HepG2 (cell line): ENCODE data around the gene DNAJC2. TPM values are rescaled to one million over a fixed set of nuclear protein-coding genes. Genes with fewer than 3 reads are reported as not detected.
A peak's percentile ranks its signal among the peaks of the same experiment; 100 is the strongest.

Source experiments
- CTCF ChIP-seq: sonication (generic); formaldehyde crosslinking; IDR thresholded peaks from 2 replicates; pipeline ENCODE4 v1.5.0; 2020; ENCODE audit warnings: mild to moderate bottlenecking, missing genetic modification reagents, moderate library complexity
- ETV5 ChIP-seq: IDR thresholded peaks from 2 replicates; pipeline ENCODE4 v1.6.1; 2018; ENCODE audit warnings: missing biosample characterization, missing genetic modification reagents, inconsistent platforms, borderline replicate concordance
- FOXK1 ChIP-seq: sonication (generic); formaldehyde crosslinking; IDR thresholded peaks from 2 replicates; pipeline ENCODE4 v1.4.0; 2020; ENCODE audit warnings: low read depth, missing genetic modification reagents, borderline replicate concordance
- GLI4 ChIP-seq: sonication (generic); formaldehyde crosslinking; IDR thresholded peaks from 2 replicates; pipeline ENCODE4 v1.5.1; 2020; ENCODE audit warnings: missing genetic modification reagents, mild to moderate bottlenecking, moderate library complexity, borderline replicate concordance
- HMG20A ChIP-seq: IDR thresholded peaks from 2 replicates; pipeline ENCODE4 v1.6.1; 2016; ENCODE audit warnings: borderline replicate concordance
- HNRNPL ChIP-seq: fragments of 200-400 bp; formaldehyde crosslinking; IDR thresholded peaks from 2 replicates; pipeline ENCODE4 v1.6.1; 2017; ENCODE audit warnings: mild to moderate bottlenecking, low read depth, low read length
- KDM1A ChIP-seq: IDR thresholded peaks from 2 replicates; pipeline ENCODE4 v1.6.1; 2016; ENCODE audit warnings: missing compliant biosample characterization
- KDM3A ChIP-seq: IDR thresholded peaks from 2 replicates; pipeline ENCODE4 v1.6.1; 2018; ENCODE audit warnings: low read depth, missing compliant biosample characterization
- NFKB2 ChIP-seq: sonication (generic); formaldehyde crosslinking; IDR thresholded peaks from 2 replicates; pipeline ENCODE4 v1.4.0; 2020; ENCODE audit warnings: missing genetic modification reagents, borderline replicate concordance
- POLR2AphosphoS2 ChIP-seq: IDR thresholded peaks from 2 replicates; pipeline ENCODE4 v1.6.1; 2011; ENCODE audit warnings: low read depth, low read length, improper control_type of control experiment
- RAD21 ChIP-seq: fragments of 450-650 bp; formaldehyde crosslinking; IDR thresholded peaks from 2 replicates; pipeline ENCODE4 v1.5.0; 2020; ENCODE audit warnings: mild to moderate bottlenecking
- TOE1 ChIP-seq: sonication (generic); formaldehyde crosslinking; IDR thresholded peaks from 2 replicates; pipeline ENCODE4 v1.4.0; 2020; ENCODE audit warnings: mild to moderate bottlenecking, missing genetic modification reagents
- ZFP36 ChIP-seq: fragments of 150-350 bp; IDR thresholded peaks from 2 replicates; pipeline ENCODE4 v1.6.1; 2018; ENCODE audit warnings: borderline replicate concordance, low read length, low read depth; ENCODE audit not compliant: partially characterized antibody
- ZFY ChIP-seq: sonication (generic); formaldehyde crosslinking; IDR thresholded peaks from 2 replicates; pipeline ENCODE4 v1.4.0; 2020; ENCODE audit warnings: missing genetic modification reagents
- ZNF549 ChIP-seq: sonication (generic); formaldehyde crosslinking; IDR thresholded peaks from 2 replicates; pipeline ENCODE4 v1.5.0; 2020; ENCODE audit warnings: missing genetic modification reagents
- ZNF562 ChIP-seq: sonication (generic); formaldehyde crosslinking; IDR thresholded peaks from 2 replicates; pipeline ENCODE4 v1.8.0; 2022; ENCODE audit warnings: missing genetic modification reagents, borderline replicate concordance
- polyA plus RNA-seq, 8 experiments: library from polyadenylated mRNA; depleted of rRNA in 3 of 8; stranded (reverse) in 7 of 8; unstranded in 1 of 8; fragments of >200 nt; fragmentation: Illumina TruSeq in 4 of 8; extraction: Trizol in 4 of 8; gene quantifications; 2 replicates each; pipeline versions ENCODE4 v1.2.1 to v1.2.3, GENCODE V29; 2011 to 2016; ENCODE audit warnings: low read depth in 4 of 8, missing spikeins in 1 of 8, mixed read lengths in 1 of 8; ENCODE audit not compliant: insufficient read depth in 1 of 8
- total RNA-seq, 5 experiments: library from RNA; depleted of rRNA; stranded (reverse); fragments of >200 nt; fragmentation: Illumina TruSeq; extraction: Trizol; gene quantifications; 2 replicates each; pipeline ENCODE4 v1.2.3, GENCODE V29; 2016; ENCODE audit warnings: low read depth in 1 of 5
- TF ChIP-seq, protein P1 (sequence below): sonication (generic); formaldehyde crosslinking; IDR thresholded peaks from 2 replicates; pipeline ENCODE4 v1.4.0; 2020; ENCODE audit warnings: mild to moderate bottlenecking, low read depth, missing genetic modification reagents
- TF ChIP-seq, protein P2 (sequence below): IDR thresholded peaks from 2 replicates; pipeline ENCODE4 v1.6.1; 2016; ENCODE audit warnings: mild to moderate bottlenecking
- TF ChIP-seq, protein P3 (sequence below): sonication (generic); formaldehyde crosslinking; IDR thresholded peaks from 2 replicates; pipeline ENCODE4 v1.8.1; 2023; ENCODE audit warnings: mild to moderate bottlenecking, missing genetic modification reagents
- TF ChIP-seq, protein P4 (sequence below): sonication (generic); formaldehyde crosslinking; IDR thresholded peaks from 2 replicates; pipeline ENCODE4 v1.4.0; 2020; ENCODE audit warnings: missing genetic modification reagents, low read depth, mild to moderate bottlenecking, borderline replicate concordance
- TF ChIP-seq, protein P5 (sequence below): sonication (generic); formaldehyde crosslinking; IDR thresholded peaks from 2 replicates; pipeline ENCODE4 v1.4.0; 2020; ENCODE audit warnings: missing genetic modification reagents, borderline replicate concordance

Gene DNAJC2
- total and polyA plus RNA-seq, 2 of the 13 experiments (the other 11 are each of a cell fraction or from before 2014, with no cell fraction given): 19.6 to 42.0 TPM

- TF ChIP-seq CTCF (CRISPR knock-in tag) (no peak), TOE1 (CRISPR knock-in tag) (no peak; the same call in 1 of the 2 replicates), KDM3A (CRISPR knock-in tag) (no peak), ZNF549 (CRISPR knock-in tag) (no peak), NFKB2 (CRISPR knock-in tag) (peak; percentile 65; the same call in 1 of the 2 replicates), ETV5 (peak; percentile 90), GLI4 (CRISPR knock-in tag) (peak; percentile 68; the same call in 1 of the 2 replicates), POLR2AphosphoS2 (no peak), ZFP36 (no peak), HMG20A (no peak), RAD21 (CRISPR knock-in tag) (no peak), HNRNPL (no peak), ZNF562 (CRISPR knock-in tag) (no peak), KDM1A (CRISPR knock-in tag) (no peak), FOXK1 (CRISPR knock-in tag) (peak; percentile 82; the same call in 1 of the 2 replicates), ZFY (peak; percentile 93)
- TF ChIP-seq, protein P1, sequence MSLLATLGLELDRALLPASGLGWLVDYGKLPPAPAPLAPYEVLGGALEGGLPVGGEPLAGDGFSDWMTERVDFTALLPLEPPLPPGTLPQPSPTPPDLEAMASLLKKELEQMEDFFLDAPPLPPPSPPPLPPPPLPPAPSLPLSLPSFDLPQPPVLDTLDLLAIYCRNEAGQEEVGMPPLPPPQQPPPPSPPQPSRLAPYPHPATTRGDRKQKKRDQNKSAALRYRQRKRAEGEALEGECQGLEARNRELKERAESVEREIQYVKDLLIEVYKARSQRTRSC (CRISPR knock-in tag): 0 out of 2 replicates have a peak, but pooled peaks have one; percentile 39
- TF ChIP-seq, protein P2, sequence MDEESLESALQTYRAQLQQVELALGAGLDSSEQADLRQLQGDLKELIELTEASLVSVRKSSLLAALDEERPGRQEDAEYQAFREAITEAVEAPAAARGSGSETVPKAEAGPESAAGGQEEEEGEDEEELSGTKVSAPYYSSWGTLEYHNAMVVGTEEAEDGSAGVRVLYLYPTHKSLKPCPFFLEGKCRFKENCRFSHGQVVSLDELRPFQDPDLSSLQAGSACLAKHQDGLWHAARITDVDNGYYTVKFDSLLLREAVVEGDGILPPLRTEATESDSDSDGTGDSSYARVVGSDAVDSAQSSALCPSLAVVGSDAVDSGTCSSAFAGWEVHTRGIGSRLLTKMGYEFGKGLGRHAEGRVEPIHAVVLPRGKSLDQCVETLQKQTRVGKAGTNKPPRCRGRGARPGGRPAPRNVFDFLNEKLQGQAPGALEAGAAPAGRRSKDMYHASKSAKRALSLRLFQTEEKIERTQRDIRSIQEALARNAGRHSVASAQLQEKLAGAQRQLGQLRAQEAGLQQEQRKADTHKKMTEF (CRISPR knock-in tag): peak; percentile 75; the same call in 1 of the 2 replicates
- TF ChIP-seq, protein P3, sequence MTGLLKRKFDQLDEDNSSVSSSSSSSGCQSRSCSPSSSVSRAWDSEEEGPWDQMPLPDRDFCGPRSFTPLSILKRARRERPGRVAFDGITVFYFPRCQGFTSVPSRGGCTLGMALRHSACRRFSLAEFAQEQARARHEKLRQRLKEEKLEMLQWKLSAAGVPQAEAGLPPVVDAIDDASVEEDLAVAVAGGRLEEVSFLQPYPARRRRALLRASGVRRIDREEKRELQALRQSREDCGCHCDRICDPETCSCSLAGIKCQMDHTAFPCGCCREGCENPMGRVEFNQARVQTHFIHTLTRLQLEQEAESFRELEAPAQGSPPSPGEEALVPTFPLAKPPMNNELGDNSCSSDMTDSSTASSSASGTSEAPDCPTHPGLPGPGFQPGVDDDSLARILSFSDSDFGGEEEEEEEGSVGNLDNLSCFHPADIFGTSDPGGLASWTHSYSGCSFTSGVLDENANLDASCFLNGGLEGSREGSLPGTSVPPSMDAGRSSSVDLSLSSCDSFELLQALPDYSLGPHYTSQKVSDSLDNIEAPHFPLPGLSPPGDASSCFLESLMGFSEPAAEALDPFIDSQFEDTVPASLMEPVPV: no peak
- TF ChIP-seq, protein P4, sequence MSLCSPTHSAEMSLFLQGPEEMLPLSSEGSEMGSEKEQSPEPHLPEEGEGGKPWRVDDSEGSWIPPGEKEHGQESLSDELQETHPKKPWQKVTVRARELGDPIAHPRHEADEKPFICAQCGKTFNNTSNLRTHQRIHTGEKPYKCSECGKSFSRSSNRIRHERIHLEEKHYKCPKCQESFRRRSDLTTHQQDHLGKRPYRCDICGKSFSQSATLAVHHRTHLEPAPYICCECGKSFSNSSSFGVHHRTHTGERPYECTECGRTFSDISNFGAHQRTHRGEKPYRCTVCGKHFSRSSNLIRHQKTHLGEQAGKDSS (CRISPR knock-in tag): no peak
- TF ChIP-seq, protein P5, sequence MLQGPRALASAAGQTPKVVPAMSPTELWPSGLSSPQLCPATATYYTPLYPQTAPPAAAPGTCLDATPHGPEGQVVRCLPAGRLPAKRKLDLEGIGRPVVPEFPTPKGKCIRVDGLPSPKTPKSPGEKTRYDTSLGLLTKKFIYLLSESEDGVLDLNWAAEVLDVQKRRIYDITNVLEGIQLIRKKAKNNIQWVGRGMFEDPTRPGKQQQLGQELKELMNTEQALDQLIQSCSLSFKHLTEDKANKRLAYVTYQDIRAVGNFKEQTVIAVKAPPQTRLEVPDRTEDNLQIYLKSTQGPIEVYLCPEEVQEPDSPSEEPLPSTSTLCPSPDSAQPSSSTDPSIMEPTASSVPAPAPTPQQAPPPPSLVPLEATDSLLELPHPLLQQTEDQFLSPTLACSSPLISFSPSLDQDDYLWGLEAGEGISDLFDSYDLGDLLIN (CRISPR knock-in tag): no peak
Observed at GRCh38 chr7:103347507-103348267, 3.1 kb upstream of the DNAJC2 start, which contains the start of gene PSMC2 (continued).
